ENCODE data around the gene MTARC2.

DNA sequence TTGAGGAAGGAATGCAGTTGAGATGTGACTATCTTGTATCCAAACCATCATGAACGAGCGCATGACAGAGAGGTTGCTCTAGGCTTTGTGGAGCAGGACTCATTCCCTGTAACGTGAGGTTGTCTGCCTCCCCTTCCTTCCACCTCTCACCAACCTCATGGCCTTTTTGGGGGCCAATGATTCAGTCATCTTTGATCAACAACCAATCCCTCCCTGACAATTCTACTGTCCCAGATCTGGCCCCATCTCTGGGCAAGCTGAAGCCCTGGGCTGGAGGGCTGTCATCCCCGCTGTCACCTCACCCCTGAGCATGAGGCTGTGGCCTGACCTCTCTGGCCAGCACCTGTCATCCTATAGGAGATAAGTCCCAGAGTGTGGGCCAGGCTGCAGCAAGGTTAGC is 58.3 kb downstream of the MTARC2 start:
- no peak for TF ChIP-seq POLR2A (IDR thresholded peaks at IDR 0.05)
- TF ChIP-seq, protein P1, sequence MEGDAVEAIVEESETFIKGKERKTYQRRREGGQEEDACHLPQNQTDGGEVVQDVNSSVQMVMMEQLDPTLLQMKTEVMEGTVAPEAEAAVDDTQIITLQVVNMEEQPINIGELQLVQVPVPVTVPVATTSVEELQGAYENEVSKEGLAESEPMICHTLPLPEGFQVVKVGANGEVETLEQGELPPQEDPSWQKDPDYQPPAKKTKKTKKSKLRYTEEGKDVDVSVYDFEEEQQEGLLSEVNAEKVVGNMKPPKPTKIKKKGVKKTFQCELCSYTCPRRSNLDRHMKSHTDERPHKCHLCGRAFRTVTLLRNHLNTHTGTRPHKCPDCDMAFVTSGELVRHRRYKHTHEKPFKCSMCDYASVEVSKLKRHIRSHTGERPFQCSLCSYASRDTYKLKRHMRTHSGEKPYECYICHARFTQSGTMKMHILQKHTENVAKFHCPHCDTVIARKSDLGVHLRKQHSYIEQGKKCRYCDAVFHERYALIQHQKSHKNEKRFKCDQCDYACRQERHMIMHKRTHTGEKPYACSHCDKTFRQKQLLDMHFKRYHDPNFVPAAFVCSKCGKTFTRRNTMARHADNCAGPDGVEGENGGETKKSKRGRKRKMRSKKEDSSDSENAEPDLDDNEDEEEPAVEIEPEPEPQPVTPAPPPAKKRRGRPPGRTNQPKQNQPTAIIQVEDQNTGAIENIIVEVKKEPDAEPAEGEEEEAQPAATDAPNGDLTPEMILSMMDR (IDR thresholded peaks at IDR 0.05) = no peak
